ENCODE results near the gene ABL2.

ABL2 gene

GRCh38 chr1:179095924-179096323 lies 133.6 kb downstream of the ABL2 start:
- no peak for DNase-seq
- Mint-ChIP-seq H3K27ac (no peak overlapping the region), H3K9me3 (no peaks in the 10 kb centered on the region), H3K27me3 (no peaks in the 10 kb centered on the region), H3K4me3 (no peak overlapping the region), H3K36me3 (peaks cover 27% of the 10 kb centered on the region), H3K4me1 (no peaks in the 10 kb centered on the region)
- CTCF ChIA-PET: no interaction called here

- no peaks in the 10 kb centered on the region for H3K4me1 Mint-ChIP-seq
- no peaks in the 10 kb centered on the region for H3K27me3 Mint-ChIP-seq
- peaks cover 30% of the 10 kb centered on the region for H3K36me3 Mint-ChIP-seq
- CTCF ChIA-PET: no interaction called here
- H3K27ac Mint-ChIP-seq: no peak overlapping the region
- H3K9me3 Mint-ChIP-seq: no peaks in the 10 kb centered on the region
- no peak overlapping the region for H3K4me3 Mint-ChIP-seq
- DNase-seq: no peak
Observed at GRCh38 chr1:179095377-179095776, 134.1 kb downstream of the ABL2 start.

GRCh38 chr1:179094818-179095217 lies 134.7 kb downstream of the ABL2 start:
- Mint-ChIP-seq H3K9me3 (no peaks in the 10 kb centered on the region), H3K4me3 (no peak overlapping the region), H3K4me1 (no peaks in the 10 kb centered on the region), H3K27me3 (no peaks in the 10 kb centered on the region), H3K36me3 (peaks cover 32% of the 10 kb centered on the region), H3K27ac (no peak overlapping the region)
- DNase-seq: no peak
- CTCF ChIA-PET: no interaction called here

- H3K4me3 Mint-ChIP-seq: no peak overlapping the region
- H3K4me1 Mint-ChIP-seq: peaks cover 2% of the 10 kb centered on the region
- peaks cover 41% of the 10 kb centered on the region for H3K36me3 Mint-ChIP-seq
- H3K27ac Mint-ChIP-seq: peak overlapping the region; percentile 71
- DNase-seq: no peak
- H3K27me3 Mint-ChIP-seq: no peaks in the 10 kb centered on the region
- CTCF ChIA-PET: interaction anchor here (1.1 to 1.5 kb wide), 2 partner anchors 13 to 276 kb away, joined by 3 to 5 read pairs; no protein-coding TSS in a partner anchor
- H3K9me3 Mint-ChIP-seq: no peaks in the 10 kb centered on the region
Observed at GRCh38 chr1:179092896-179093461, 136.5 kb downstream of the ABL2 start.

GRCh38 chr1:179091691-179092165 lies 137.7 kb downstream of the ABL2 start:
- H3K27me3 Mint-ChIP-seq: no peaks in the 10 kb centered on the region
- H3K4me3 Mint-ChIP-seq: no peak overlapping the region
- H3K36me3 Mint-ChIP-seq: peaks cover 40% of the 10 kb centered on the region
- DNase-seq: no peak
- H3K9me3 Mint-ChIP-seq: no peaks in the 10 kb centered on the region
- peaks cover 2% of the 10 kb centered on the region for H3K4me1 Mint-ChIP-seq
- CTCF ChIA-PET: interaction anchor here (1.5 kb wide), 1 partner anchor 12 kb away, joined by 5 read pairs; no protein-coding TSS in a partner anchor
- peak overlapping the region; percentile 42 for H3K27ac Mint-ChIP-seq

- H3K4me3 Mint-ChIP-seq: no peak overlapping the region
- no peaks in the 10 kb centered on the region for H3K27me3 Mint-ChIP-seq
- no peaks in the 10 kb centered on the region for H3K9me3 Mint-ChIP-seq
- CTCF ChIA-PET: interaction anchor here (0.6 kb wide), 1 partner anchor 40 kb away, joined by 3 read pairs; no protein-coding TSS in a partner anchor
- no peak for DNase-seq
- H3K4me1 Mint-ChIP-seq: peaks cover 2% of the 10 kb centered on the region
- peak overlapping the region; percentile 78 for H3K27ac Mint-ChIP-seq
- peaks cover 39% of the 10 kb centered on the region for H3K36me3 Mint-ChIP-seq
Observed at GRCh38 chr1:179090923-179091322, 138.6 kb downstream of the ABL2 start.

GRCh38 chr1:179090522-179090921 lies 139.0 kb downstream of the ABL2 start:
- Mint-ChIP-seq H3K36me3 (peaks cover 39% of the 10 kb centered on the region), H3K27me3 (no peaks in the 10 kb centered on the region), H3K27ac (peak overlapping the region; percentile 75), H3K4me1 (peaks cover 3% of the 10 kb centered on the region), H3K9me3 (no peaks in the 10 kb centered on the region), H3K4me3 (no peak overlapping the region)
- DNase-seq: no peak
- CTCF ChIA-PET: interaction anchor here (0.6 kb wide), 1 partner anchor 40 kb away, joined by 3 read pairs; no protein-coding TSS in a partner anchor

GRCh38 chr1:179089827-179090482 lies 139.5 kb downstream of the ABL2 start:
- Mint-ChIP-seq H3K4me3 (no peak overlapping the region), H3K27me3 (no peaks in the 10 kb centered on the region), H3K9me3 (no peaks in the 10 kb centered on the region), H3K4me1 (peaks cover 5% of the 10 kb centered on the region), H3K27ac (peak overlapping the region; percentile 75), H3K36me3 (peaks cover 40% of the 10 kb centered on the region)
- CTCF ChIA-PET: interaction anchor here (0.6 to 0.7 kb wide), 2 partner anchors 26 to 41 kb away, joined by 3 read pairs; no protein-coding TSS in a partner anchor
- DNase-seq: no peak

GRCh38 chr1:179087665-179088064 lies 141.8 kb downstream of the ABL2 start:
- Mint-ChIP-seq H3K4me3 (no peak overlapping the region), H3K27me3 (no peaks in the 10 kb centered on the region), H3K9me3 (no peaks in the 10 kb centered on the region), H3K4me1 (peaks cover 21% of the 10 kb centered on the region), H3K27ac (no peak overlapping the region), H3K36me3 (peaks cover 32% of the 10 kb centered on the region)
- DNase-seq: no peak
- CTCF ChIA-PET: interaction anchor here (1.0 to 1.6 kb wide), 2 partner anchors 18 to 33 kb away, joined by 3 to 5 read pairs; no protein-coding TSS in a partner anchor

- H3K4me1 Mint-ChIP-seq: peaks cover 36% of the 10 kb centered on the region
- CTCF ChIA-PET: no interaction called here
- H3K9me3 Mint-ChIP-seq: no peaks in the 10 kb centered on the region
Observed at GRCh38 chr1:179083533-179083932, 145.9 kb downstream of the ABL2 start.

GRCh38 chr1:179082999-179083335 lies 146.5 kb downstream of the ABL2 start:
- CTCF ChIA-PET: interaction anchor here (0.9 to 3.6 kb wide), 3 partner anchors 38 to 285 kb away, joined by 3 to 23 read pairs (median 3); partner anchors contain the start of gene SOAT1
- H3K4me1 Mint-ChIP-seq: peaks cover 36% of the 10 kb centered on the region
- H3K9me3 Mint-ChIP-seq: no peaks in the 10 kb centered on the region
- DNase-seq: no peak
- no peaks in the 10 kb centered on the region for H3K27me3 Mint-ChIP-seq
- H3K4me3 Mint-ChIP-seq: peak overlapping the region; percentile 91
- peak overlapping the region; percentile 91 for H3K27ac Mint-ChIP-seq
- H3K36me3 Mint-ChIP-seq: peaks cover 16% of the 10 kb centered on the region

More at GRCh38 chr1:179083533-179083932, 145.9 kb downstream of the ABL2 start:
- Mint-ChIP-seq H3K36me3 (peaks cover 17% of the 10 kb centered on the region), H3K27me3 (no peaks in the 10 kb centered on the region), H3K27ac (peak overlapping the region; percentile 91), H3K4me3 (peak overlapping the region; percentile 91)
- DNase-seq: no peak

- DNase-seq: peak; percentile 52
- CTCF ChIA-PET: interaction anchor here (0.9 to 3.6 kb wide), 5 partner anchors 38 to 286 kb away, joined by 3 to 23 read pairs (median 5); partner anchors contain the start of gene SOAT1
- no peaks in the 10 kb centered on the region for H3K27me3 Mint-ChIP-seq
- H3K9me3 Mint-ChIP-seq: no peaks in the 10 kb centered on the region
- peaks cover 36% of the 10 kb centered on the region for H3K4me1 Mint-ChIP-seq
- peaks cover 16% of the 10 kb centered on the region for H3K36me3 Mint-ChIP-seq
- H3K27ac Mint-ChIP-seq: peak overlapping the region; percentile 91
- peak overlapping the region; percentile 91 for H3K4me3 Mint-ChIP-seq
Observed at GRCh38 chr1:179082333-179082998, 147.0 kb downstream of the ABL2 start.

- CTCF ChIA-PET: interaction anchor here (1.0 to 3.6 kb wide), 6 partner anchors 38 to 286 kb away, joined by 3 to 23 read pairs (median 6); no protein-coding TSS in a partner anchor
- H3K36me3 Mint-ChIP-seq: peaks cover 14% of the 10 kb centered on the region
- peak; percentile 90 for DNase-seq
- peaks cover 36% of the 10 kb centered on the region for H3K4me1 Mint-ChIP-seq
- H3K9me3 Mint-ChIP-seq: no peaks in the 10 kb centered on the region
- H3K27ac Mint-ChIP-seq: peak within 1 kb of the TSS; percentile 91
- H3K4me3 Mint-ChIP-seq: peak within 1 kb of the TSS; percentile 91
- no peaks in the 10 kb centered on the region for H3K27me3 Mint-ChIP-seq
Observed at GRCh38 chr1:179081687-179082332, 147.7 kb downstream of the ABL2 start, which contains the start of gene TOR3A. TSS of gene TOR3A (plus strand) at chr1:179082070. CDS start at chr1:179082129, 59 bp downstream.

Data from activated naive CD4-positive, alpha-beta T cell treated with anti-CD3 and anti-CD28 coated beads, Interleukin-2, amount 10 ng/mL, durations not matched to agents 7 days and 5 days (primary cell).